Activated effector memory CD4-positive, alpha-beta T cell treated with anti-CD3 and anti-CD28 coated beads, Interleukin-2, amount 50 U/mL, for 16 hours (primary cell): ENCODE measurements around the gene MTMR2.
"Not testable (repeated sequence)": the region's sequence is repeated elsewhere in the genome, so short reads cannot be mapped to it uniquely, and the experiment has no call there.

Experiments
- DNase-seq: peaks from one replicate; pipeline ENCODE4 v3.0.0-alpha.2; 2020

Gene MTMR2

DNA sequence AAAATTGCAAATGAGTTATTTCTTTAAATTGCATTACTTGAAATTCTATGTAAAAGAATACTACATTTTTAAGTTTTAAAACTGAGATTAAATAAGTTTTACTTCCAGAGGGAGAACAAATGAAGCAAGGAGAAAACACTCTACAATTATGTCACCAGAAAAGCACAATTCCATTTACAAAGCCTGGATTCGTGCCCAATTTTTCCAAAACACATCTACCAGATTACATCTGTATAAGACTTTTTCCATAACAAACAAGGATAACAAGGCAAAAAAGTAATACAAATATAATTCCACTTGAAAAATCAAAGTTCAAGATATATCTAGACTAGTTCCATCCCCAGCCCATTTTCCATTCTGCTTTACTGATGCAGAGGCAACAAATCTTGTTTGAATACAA is 40.5 kb downstream of the MTMR2 start:
- no peak for DNase-seq

DNA sequence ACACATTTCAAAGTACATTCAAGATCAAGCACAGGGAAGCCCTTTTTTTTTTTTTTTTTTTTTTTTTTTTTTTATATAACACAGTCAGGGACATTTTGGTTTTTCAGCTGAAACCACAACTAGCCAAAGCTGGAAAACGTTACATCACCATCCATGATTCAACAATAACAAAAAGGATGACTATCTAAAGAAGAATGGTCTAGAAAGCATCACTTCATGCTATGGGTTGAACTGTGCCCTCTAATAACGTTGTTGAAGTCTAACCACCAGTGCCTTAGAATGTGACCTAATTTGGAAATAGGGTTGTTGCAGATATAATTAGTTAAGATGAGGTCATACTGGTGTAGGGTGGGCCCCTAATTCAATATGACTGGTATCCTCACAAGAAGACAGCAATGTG is 46.6 kb downstream of the MTMR2 start:
- DNase-seq, result no peak

DNA sequence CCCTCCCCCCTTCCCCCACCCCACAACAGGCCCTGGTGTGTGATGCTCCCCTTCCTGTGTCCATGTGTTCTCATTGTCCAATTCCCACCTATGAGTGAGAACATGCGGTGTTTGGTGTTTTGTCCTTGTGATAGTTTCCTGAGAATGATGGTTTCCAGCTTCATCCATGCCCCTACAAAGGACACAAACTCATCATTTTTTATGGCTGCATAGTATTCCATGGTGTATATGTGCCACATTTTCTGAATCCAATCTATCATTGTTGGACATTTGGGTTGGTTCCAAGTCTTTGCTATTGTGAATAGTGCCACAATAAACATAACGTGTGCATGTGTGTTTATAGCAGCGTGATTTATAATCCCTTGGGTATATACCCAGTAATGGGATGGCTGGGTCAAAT is 53.0 kb downstream of the MTMR2 start:
- DNase-seq, result not testable (repeated sequence)

DNA sequence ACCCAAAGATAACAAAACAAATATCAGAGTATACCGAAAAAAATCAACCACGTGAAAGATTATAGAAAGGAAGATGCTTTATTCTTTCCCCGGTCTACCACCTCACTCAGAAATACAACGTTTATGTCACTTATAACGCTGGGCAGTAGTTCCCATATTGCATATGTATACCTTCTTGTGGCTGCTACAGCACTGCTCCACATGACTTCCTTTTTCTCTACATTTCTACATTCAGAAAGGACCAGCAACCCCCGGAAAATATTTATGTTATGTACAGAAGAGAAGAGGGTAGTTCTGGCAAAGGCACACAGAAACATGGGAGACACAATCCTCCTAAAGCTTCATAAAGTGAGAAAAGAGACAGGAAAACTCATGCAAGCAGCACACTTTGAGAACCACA is 56.8 kb downstream of the MTMR2 start:
- no peak for DNase-seq

DNA sequence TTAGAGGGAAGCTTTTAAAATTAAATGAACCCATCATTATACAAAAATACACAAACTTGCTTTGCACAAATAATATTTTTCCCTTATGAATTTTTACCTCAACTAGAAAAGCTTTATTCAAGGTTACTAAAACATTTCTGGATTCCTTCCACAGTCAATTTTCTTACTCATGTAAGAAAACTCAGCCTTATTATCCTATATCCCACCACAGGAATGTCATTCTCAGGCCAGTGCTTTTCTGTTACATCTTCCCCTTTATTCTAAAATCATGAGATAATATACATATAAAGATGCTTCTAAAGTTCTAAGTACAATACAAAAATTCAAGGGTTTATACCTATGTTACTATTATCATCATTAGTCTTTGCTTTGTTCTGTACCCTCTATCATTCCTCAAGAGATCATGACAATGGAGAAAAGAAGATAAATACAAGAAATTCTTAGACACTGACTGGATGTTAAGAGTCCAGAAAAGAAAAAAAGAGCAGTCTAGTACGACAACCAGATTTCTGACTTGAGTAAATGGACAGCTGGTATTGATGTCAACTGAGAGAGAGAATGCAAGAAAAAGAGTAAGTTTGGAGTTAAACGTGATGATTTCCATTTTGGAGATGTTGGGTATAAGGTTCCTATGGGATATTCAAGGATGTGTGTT is 60.3 kb downstream of the MTMR2 start:
- DNase-seq, result no peak

DNA sequence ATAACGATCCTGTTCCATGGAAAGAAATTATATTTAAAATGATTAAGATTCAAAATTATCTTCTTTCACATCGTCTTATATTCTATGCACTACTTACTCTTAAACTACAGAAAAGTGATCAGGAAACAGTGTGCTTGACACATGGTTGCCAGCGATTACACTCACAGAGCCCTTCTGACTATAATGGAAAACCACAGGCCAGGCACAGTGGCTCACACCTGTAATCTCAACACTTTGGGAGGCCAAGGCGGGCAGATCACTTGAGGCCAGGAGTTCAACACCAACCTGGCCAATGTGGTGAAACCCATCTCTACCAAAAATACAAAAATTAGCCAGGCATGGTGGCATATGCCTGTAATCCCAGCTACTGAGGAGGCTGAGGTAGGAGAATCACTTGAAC is 63.9 kb downstream of the MTMR2 start:
- not testable (repeated sequence) for DNase-seq

DNA sequence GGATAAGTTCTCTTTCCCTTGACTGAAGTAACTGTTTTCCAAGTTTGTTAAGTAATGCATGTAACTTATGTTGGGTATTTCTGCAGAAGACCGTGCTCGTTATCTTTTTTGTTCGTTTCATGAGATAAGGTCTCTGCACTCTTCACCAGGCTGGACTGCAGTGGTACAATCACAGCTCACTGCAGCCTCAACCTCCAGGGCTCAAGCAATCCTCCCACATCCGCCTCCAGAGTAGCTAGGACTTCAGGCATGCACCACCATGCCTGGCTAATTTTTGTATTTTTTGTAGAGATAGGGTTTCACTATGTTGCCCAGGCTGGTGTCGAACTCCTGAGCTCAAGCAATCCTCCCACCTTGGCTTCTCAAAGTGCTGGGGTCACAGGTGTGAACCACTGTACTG is 69.5 kb downstream of the MTMR2 start:
- DNase-seq, result not testable (repeated sequence)

DNA sequence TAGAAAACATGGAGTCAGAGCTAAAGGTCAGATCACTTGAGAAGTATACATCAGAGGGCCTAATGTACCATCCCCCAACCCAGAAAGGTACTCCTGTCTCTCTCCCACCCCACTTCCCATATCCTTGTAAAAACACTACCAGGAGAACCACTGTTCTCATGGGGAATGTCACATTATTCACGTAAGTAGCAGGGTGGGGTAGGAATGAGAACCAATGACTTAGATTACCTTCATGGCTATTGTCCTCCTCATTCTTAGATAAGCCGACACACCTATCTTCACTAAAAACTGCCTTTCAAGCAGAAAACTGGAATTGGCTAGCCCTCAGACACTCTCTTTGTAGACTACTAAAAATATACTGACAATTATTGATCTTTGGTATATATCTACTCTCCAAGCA is 70.0 kb downstream of the MTMR2 start:
- no peak for DNase-seq

DNA sequence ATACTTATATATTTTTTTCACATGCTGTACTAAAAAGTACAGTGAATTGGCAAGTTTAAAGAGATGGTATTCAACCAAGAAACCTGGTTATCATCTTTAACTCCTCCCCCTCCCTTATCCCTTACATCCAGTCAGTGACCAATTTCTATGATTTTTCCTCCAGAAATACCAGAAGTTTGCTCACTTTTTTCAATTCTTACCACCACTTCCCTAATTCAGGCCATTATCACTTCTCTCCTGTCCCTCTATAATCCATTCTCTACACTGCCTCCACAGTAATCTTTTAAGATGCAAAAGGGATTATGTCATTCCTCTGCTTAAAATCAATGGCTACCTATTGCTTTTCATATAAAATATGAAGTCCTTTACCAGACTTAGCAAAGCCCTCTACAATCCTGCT is 70.8 kb downstream of the MTMR2 start:
- no peak for DNase-seq

DNA sequence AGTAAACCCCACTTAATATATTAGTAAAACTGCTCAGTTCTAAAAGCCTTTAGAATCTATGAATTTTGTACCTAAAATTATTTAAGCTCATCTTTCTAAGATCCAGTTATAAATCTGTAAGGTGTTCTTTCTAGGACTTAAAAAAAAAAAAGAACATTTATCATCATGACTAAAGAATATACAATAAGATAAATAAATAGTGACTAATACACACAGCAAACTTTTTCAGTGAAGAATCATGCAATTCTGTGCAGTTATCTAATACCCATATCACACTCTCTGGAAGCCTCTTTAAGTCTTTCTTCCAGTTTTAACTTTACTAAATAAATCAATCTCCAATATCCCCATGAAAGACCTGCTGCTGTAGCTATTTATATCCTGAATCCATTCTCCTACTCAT is 73.8 kb downstream of the MTMR2 start:
- DNase-seq, result no peak

DNA sequence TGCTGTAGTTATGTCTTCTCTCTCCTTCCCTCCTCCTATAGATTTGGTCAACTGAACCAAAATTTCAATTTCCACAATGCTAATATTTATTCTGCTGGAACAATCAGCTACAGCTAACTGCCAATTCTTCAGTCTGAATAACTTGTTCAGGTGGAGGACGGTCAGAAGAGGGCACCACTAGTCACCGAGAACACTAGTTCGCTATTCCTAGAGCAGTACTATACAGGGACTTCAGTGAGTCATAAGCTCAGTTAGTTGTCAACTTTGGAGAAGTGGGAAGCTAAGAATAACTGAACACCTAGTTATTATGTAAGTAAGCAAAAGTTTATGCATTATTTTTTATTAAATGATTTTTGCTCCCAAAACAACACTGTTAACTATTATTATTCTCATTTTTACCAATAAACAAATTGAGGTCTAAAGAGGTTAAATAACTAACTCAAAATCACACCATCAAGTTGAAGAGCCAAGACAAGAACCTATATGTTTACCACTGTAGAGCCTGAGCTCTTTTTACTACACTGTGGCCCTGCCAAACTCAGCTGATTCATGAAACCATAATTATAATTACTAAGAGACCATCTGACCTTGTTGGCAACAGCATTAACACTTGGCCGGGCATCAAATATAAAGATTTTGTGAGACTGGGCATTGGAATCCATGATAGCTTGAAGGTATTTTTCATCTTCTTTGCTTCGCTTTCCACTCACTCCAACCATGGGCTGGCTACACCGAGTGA is 74.7 kb downstream of the MTMR2 start:
- DNase-seq, result no peak

DNA sequence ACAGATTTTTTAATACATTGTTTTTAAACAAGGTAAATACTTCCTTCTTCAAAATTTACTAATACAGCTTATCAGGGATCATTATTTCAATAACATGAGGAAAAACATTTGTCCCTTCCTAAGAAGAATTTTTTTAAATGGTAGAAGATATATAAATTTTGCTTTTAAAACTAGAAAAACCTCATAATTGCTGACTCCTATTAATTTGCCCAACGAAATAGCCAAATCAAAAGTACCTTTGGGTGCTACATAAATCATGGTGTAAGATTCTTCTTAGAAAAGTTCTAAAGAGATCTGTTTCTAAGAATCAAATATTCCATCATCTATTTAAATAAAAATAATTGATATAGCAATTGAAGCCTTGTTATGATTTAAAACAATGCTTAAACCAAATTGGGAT is 78.7 kb downstream of the MTMR2 start:
- DNase-seq, result no peak

DNA sequence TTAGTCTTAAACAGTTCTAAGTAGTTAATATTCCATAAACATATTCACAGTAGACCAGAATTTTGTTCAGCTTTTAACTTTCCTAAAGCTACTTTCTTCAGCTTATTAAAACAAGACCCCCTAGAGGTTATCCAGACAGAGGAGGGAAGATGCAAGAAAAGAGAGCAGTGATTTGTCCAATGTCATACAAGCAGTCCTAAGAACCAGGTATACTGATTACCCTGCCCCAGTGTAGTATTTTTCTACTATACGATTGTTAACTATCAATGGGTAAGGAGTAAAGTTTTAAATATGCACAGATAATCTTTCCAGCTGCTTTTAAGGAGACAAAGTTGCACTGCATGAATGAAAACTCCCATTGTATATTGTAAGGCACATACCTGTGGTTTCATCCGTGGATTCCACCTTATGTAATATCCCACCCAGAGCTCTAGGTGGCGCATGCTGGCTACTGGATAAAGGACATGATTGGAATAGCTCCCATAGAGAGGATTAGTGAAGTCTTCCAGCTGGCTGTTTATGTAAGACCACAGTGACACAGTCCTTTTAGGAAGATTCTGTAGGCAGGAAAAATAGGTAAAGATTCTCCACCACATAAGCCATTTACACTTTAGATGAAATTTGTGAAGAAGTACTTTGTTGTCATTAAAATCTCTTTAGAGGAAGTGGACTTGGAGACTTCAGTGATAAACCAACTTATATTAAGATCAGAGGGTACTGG is 88.0 kb downstream of the MTMR2 start:
- peak; percentile 81 for DNase-seq

DNA sequence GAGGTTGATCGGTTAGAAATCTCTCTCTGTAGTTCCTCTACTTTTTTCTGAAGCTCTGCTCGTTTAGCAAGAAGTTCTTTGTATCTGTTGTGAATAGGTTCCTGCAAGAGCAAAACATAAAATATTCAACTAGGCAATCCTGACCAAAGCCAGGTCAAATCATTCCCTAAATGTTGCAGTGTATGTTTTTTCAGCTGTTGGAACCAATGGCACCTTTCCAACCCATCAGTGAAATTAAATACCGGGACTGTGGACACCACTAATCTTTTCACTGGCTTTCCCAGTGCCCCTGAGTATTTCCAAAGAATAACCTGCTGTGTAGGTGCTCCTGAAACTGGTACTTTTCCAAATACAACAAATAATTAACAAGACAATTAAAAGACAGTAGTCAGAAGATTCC is 88.6 kb downstream of the MTMR2 start:
- DNase-seq, result no peak

DNA sequence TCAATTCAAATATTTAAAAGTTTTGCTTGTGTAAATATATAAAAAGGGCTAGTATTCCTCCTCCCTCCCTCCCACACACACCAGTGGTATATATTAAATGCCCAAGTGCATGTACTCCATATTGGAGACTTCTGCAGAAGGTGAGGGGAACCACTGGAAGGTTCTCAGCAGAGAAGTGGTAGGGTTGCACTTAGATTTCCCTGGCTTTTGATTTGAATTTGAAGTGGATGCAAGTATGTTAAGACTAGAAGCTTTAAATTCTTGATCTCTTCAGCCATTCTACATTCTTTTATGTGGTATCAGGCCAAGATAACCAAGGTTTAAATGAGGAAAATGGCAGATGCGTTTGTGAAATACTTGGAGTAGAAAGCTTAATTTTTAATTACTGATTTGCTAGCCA is 90.5 kb downstream of the MTMR2 start:
- DNase-seq, result no peak

DNA sequence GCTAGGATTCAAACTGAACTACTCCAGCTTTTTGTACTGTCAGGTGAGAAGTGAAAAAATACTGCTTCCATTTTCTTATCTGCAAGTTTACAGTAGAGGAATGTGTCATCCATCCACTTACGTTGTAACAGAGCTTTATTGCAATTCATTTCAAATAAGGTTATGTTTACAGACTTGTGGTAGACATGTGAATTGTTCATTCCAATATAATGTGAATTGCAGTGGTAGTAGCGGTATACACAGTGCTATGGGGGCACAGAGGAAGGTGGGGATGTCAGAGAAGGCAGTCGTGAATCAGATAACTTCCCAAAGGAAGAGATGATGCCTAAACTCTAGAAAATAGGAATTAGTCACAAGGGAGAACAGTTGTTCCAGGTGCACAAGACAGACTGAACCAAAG is 91.1 kb downstream of the MTMR2 start:
- DNase-seq, result no peak

DNA sequence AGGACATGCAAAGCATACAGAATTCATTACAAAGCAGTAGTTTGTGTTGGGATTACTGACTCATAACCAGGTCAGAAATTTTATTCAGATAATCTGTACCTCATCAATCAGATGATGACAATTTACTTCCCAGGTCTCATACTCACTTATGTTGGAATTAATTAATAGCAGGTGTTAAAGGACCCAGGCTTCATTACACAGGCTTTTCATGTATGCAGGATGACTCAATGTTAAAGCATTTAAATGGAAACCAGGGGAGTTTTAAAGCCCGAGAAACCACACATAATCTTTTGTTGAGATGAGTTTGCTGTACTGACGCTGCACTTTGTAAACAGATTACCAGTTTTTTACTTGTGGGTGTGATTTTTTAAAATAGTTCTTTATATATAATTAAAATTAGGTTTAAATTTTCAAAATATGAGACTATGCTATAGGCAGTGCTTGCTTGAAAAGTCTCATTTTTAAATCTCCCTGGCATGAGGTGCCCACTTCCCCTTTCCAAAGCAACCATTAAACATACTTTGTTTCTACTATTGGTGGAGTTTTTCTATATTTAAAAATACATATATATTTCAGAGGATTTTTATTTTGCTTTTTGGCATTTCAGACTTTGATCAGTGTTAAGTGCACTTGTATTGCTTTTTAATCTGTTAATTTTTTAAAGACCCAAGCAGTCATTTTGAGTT is 92.6 kb downstream of the MTMR2 start:
- no peak for DNase-seq

DNA sequence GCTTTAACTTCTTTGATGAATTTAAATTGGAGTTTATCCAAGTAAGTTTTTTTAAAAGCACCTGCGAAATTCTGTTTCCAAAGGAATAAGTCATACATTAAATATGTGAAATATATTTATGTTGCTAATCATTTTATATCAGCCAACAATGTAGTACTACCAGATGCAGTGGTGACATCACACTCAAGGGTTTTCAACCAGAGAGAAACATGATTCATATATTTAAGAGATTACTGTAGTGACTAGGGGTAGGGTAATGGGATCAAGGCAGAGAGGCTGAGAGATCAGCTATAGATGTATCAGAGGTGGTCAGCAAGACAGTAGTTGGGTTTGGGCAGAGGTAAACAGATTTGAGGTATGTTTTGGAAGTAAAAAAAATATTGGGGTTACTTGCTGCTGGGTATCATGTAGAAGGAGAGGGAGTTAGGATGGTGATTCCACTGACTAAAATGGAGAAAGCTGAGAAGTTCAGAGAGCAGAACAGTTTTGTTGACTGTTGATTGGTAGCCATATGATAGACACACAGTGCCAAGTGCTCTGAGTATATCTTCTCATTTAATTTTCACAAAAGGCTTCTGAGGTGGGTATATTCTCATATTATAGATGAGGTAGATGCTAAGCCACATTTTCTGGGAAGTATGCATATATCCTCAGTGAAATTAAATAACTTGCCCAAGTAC is 94.2 kb downstream of the MTMR2 start:
- no peak for DNase-seq

DNA sequence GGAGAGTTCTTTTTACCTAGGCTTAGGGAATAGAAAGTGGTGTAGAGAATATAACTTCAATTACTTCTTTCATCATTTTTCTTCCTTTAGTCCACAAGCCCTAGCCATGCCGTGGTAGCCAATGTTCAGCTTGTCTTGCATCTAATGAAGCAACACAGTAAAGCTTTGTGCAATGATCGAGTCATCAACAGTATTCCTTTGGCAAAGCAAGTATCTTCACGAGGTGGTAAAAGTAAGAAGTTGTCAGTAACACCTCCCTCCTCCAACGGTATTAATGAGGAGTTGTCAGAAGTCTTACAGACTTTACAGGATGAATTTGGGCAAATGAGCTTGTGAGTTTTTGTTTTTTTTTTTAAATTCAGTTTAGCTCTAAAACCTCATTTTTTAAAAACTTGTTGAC is 96.2 kb downstream of the MTMR2 start:
- no peak for DNase-seq

DNA sequence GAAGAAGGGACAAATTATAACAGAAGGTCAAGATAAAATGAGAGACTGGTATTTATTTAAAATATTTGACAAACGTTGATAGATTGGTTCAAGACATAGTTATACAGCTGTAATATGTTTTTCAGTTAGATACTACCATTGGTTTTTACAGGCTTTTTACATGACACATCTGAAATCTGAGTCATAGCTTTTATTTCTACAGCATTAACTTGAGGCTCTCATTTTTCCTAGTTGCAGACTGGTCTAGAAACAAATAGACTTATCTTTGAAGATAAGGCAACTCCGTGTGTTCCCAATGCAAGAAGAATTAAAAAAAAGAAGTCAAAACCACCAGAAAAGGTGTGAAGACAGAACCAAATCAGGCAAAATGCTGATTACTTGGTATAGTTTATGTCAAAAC is 102.3 kb downstream of the MTMR2 start:
- no peak for DNase-seq

DNA sequence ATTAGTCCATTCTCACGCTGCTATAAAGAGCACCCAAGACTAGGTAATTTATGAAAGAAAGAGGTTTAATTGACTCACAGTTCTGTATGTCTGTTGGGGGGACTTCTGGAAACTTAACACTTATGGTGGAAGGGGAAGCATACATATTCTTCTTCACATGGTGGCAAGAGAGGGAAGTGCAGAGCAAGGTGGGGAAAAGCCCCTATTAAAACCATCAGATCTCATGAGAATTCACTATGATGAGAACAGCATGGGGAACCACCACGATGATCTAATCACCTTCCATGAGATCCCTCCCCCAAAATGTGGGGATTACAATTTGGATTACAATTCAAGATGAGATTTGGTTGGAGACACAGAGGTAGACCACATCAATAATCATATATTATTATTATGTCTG is 107.9 kb downstream of the MTMR2 start:
- no peak for DNase-seq

DNA sequence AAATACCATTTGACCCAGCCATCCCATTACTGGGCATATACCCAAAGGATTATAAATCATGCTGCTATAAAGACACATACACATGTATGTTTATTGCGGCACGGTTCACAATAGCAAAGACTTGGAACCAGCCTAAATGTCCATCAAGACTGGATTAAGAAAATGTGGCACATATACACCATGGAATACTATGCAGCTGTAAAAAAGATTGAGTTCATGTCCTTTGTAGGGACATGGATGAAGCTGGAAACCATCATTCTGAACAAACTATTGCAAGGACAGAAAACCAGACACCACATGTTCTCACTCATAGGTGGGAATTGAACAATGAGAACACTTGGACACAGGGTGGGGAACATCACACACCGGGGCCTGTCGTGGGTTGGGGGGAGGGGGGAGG is 112.9 kb downstream of the MTMR2 start:
- not testable (repeated sequence) for DNase-seq

DNA sequence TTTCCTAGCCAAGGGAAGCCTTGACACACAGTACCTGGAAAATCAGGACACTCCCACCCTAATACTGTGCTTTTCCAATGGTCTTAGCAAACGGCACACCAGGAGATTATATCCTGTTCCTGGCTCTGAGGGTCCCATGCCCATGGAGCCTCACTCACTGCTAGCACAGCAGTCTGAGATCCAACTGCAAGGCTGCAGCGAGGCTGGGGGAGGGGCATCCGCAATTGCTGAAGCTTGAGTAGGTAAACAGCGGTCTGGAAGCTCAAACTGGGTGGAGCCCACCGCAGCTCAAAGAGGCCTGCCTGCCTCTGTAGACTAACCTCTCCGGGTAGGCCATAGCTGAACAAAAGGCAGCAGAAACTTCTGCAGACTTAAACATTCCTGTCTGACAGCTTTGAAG is 117.4 kb downstream of the MTMR2 start:
- DNase-seq, result not testable (repeated sequence)
